Activated CD8-positive, alpha-beta T cell treated with anti-CD3 and anti-CD28 coated beads for 36 hours (primary cell): ENCODE data around the gene IL12RB2. TPM values are rescaled to one million over a fixed set of nuclear protein-coding genes. Genes with fewer than 3 reads are reported as not detected.
A peak's percentile ranks its signal among the peaks of the same experiment; 100 is the strongest.

ENCODE experiments used
- ATAC-seq: fragments of 200-7000 bp; cut with Tn5 transposase; one replicate; pipeline ENCODE4 v1.10.0; 2021; ENCODE audit warnings: mild to moderate bottlenecking, moderate library complexity
- CTCF ChIA-PET: fragments of 350-600 bp; sonication (Branson Sonifier 250); formaldehyde crosslinking; loops from one replicate; lab custom pipeline; 2021; ENCODE audit warnings: antibody characterized with exemption; lab: Charles Lee
- POLR2A ChIA-PET: fragments of 350-600 bp; sonication (Branson Sonifier 250); formaldehyde crosslinking; loops from one replicate; lab custom pipeline; 2021; ENCODE audit warnings: antibody characterized with exemption; lab: Charles Lee
- DNase-seq: peaks from one replicate; pipeline ENCODE4 v3.0.0-alpha.2; 2020
- H3K27ac Mint-ChIP-seq: one replicate; pipeline ENCODE4 v1.8.0; 2021; ENCODE audit warnings: mild to moderate bottlenecking, mixed read lengths
- H3K27me3 Mint-ChIP-seq: one replicate; pipeline ENCODE4 v1.8.0; 2021; ENCODE audit warnings: mixed read lengths
- H3K36me3 Mint-ChIP-seq: one replicate; pipeline ENCODE4 v1.8.0; 2021; ENCODE audit warnings: low read depth, mixed read lengths
- H3K4me1 Mint-ChIP-seq: one replicate; pipeline ENCODE4 v1.8.0; 2021; ENCODE audit warnings: low read depth, mixed read lengths
- H3K4me3 Mint-ChIP-seq: one replicate; pipeline ENCODE4 v1.8.0; 2021; ENCODE audit warnings: mild to moderate bottlenecking, moderate library complexity, mixed read lengths
- H3K9me3 Mint-ChIP-seq: one replicate; pipeline ENCODE4 v1.8.0; 2021; ENCODE audit warnings: mixed read lengths
- CTCF ChIP-seq: fragments of 200-600 bp; IDR thresholded peaks from one replicate; pipeline ENCODE4 v1.8.0; 2022; ENCODE audit warnings: antibody characterized with exemption, mild to moderate bottlenecking
- intact Hi-C: fragments of 100-400 bp; cut with micrococcal nuclease; formaldehyde crosslinking; loops from one replicate; pipeline ENCODE4 v1.10.0; 2022
- total RNA-seq, 2 experiments: library from RNA; stranded (reverse); gene quantifications; one replicate each; pipeline ENCODE4 v1.2.3, GENCODE V29; 2021

IL12RB2 gene
- total RNA-seq, 2 experiments from 2014 or later = 29.1 to 29.7 TPM

GRCh38 chr1:67317803-67318202 is 10.1 kb downstream of the IL12RB2 start:
- Mint-ChIP-seq H3K36me3 (peaks cover 51% of the 10 kb centered on the region), H3K27ac (no peak overlapping the region), H3K9me3 (no peaks in the 10 kb centered on the region), H3K27me3 (no peaks in the 10 kb centered on the region), H3K4me3 (no peak overlapping the region), H3K4me1 (peaks cover 37% of the 10 kb centered on the region)
- ChIA-PET POLR2A (interaction anchor here (2.7 kb wide), 1 partner anchor 16 kb away, joined by 17 read pairs; no protein-coding TSS in a partner anchor), CTCF (interaction anchor here (0.9 kb wide), 1 partner anchor 45 kb away, joined by 3 read pairs; no protein-coding TSS in a partner anchor)
- DNase-seq = no peak
- intact Hi-C loops = no loop called here
- TF ChIP-seq CTCF = no peak
- ATAC-seq = no peak

GRCh38 chr1:67322442-67322841 is 14.8 kb downstream of the IL12RB2 start:
- Mint-ChIP-seq H3K27me3 (no peaks in the 10 kb centered on the region), H3K4me1 (peaks cover 16% of the 10 kb centered on the region), H3K36me3 (peaks cover 59% of the 10 kb centered on the region), H3K4me3 (no peak overlapping the region), H3K9me3 (no peaks in the 10 kb centered on the region), H3K27ac (no peak overlapping the region)
- ATAC-seq (peak; percentile 17), DNase-seq (no peak)
- CTCF ChIA-PET = interaction anchor here (0.8 kb wide), 1 partner anchor 10 kb away, joined by 3 read pairs; no protein-coding TSS in a partner anchor
- TF ChIP-seq CTCF = no peak
- POLR2A ChIA-PET = interaction anchor here (0.7 to 0.9 kb wide), 3 partner anchors 8 to 93 kb away, joined by 3 to 4 read pairs (median 4); no protein-coding TSS in a partner anchor
- intact Hi-C loops = no loop called here

- Mint-ChIP-seq H3K36me3 (peaks cover 66% of the 10 kb centered on the region), H3K27ac (no peak overlapping the region), H3K4me1 (peaks cover 16% of the 10 kb centered on the region), H3K9me3 (no peaks in the 10 kb centered on the region), H3K27me3 (no peaks in the 10 kb centered on the region), H3K4me3 (no peak overlapping the region)
- no peak for TF ChIP-seq CTCF
- ChIA-PET CTCF (interaction anchor here (0.8 kb wide), 1 partner anchor 10 kb away, joined by 3 read pairs; no protein-coding TSS in a partner anchor), POLR2A (interaction anchor here (0.5 to 1.1 kb wide), 4 partner anchors 10 to 92 kb away, joined by 3 to 4 read pairs (median 4); no protein-coding TSS in a partner anchor)
- DNase-seq (no peak), ATAC-seq (peak; percentile 85)
- intact Hi-C loops = no loop called here
These were observed 15.4 kb downstream of the IL12RB2 start for GRCh38 chr1:67323087-67323486.

- ATAC-seq (no peak), DNase-seq (no peak)
- CTCF ChIA-PET = interaction anchor here (0.8 to 1.1 kb wide), 2 partner anchors 9 to 24 kb away, joined by 3 read pairs; no protein-coding TSS in a partner anchor
- Mint-ChIP-seq H3K27ac (no peak overlapping the region), H3K27me3 (no peaks in the 10 kb centered on the region), H3K4me1 (peaks cover 19% of the 10 kb centered on the region), H3K4me3 (no peak overlapping the region), H3K36me3 (peaks cover 76% of the 10 kb centered on the region), H3K9me3 (no peaks in the 10 kb centered on the region)
- intact Hi-C loops = no loop called here
- POLR2A ChIA-PET = interaction anchor here (1.1 to 4.0 kb wide), 2 partner anchors 9 to 54 kb away, joined by 3 to 24 read pairs; no protein-coding TSS in a partner anchor
- TF ChIP-seq CTCF = no peak
These were observed 16.4 kb downstream of the IL12RB2 start for GRCh38 chr1:67324068-67324467.

- Mint-ChIP-seq H3K9me3 (no peaks in the 10 kb centered on the region), H3K27ac (no peak overlapping the region), H3K4me1 (peaks cover 29% of the 10 kb centered on the region), H3K27me3 (no peaks in the 10 kb centered on the region), H3K4me3 (no peak overlapping the region), H3K36me3 (peaks cover 65% of the 10 kb centered on the region)
- POLR2A ChIA-PET = no interaction called here
- no peak for ATAC-seq
- no peak for DNase-seq
- intact Hi-C loops = no loop called here
- TF ChIP-seq CTCF = no peak
- CTCF ChIA-PET = no interaction called here
These were observed 20.3 kb downstream of the IL12RB2 start for GRCh38 chr1:67327864-67328466.
